Transverse colon (tissue), 4 donors: ENCODE measurements around the gene PCBP3.

Source experiments
- EP300 ChIP-seq: sonication (generic); formaldehyde crosslinking; IDR thresholded peaks from one replicate; pipeline ENCODE4 v1.6.1; 2017; ENCODE audit warnings: antibody characterized with exemption, low read depth
- POLR2A ChIP-seq: fragments of 450-650 bp; IDR thresholded peaks from one replicate; pipeline ENCODE4 v1.6.1; 2016; ENCODE audit warnings: antibody characterized with exemption, mild to moderate bottlenecking, moderate library complexity
- POLR2AphosphoS5 ChIP-seq, 3 donors: sonication (generic); formaldehyde crosslinking; IDR thresholded peaks; one replicate each; pipeline ENCODE4 v1.6.1; 2016; ENCODE audit warnings: antibody characterized with exemption in 3 of 3
- TF ChIP-seq, protein P1 (sequence below), 5 experiments: fragments of 200-600 bp in 3 of 5; fragments of 450-650 bp in 2 of 5; sonication (generic) in 3 of 5; IDR thresholded peaks; 1 replicate in 2 of 5; 2 replicates in 3 of 5; pipeline ENCODE4 v1.5.1; 2016 to 2017; ENCODE audit warnings: antibody characterized with exemption in 5 of 5, inconsistent platforms in 3 of 5, mild to moderate bottlenecking in 2 of 5, moderate library complexity in 1 of 5

DNA sequence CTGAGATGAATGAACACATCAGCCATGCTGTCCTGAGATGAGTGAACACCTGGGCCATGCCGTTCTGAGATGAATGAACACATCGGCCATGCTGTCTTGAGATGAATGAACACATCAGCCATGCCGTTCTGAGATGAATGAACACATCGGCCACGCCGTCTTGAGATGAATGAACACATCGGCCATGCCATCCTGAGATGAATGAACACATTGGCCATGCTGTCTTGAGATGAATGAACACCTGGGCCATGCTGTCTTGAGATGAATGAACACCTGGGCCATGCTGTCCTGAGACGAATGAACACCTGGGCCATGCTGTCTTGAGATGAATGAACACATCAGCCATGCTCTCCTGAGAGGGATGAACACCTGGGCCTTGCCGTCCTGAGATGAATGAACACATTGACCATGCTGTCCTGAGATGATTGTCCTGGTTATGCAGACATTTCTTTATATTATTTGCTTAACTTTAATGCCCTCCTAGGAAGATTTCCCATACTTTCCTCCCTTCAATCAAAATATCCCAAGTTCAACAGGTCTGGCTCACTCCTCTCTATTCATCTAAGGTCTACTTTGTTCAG lies 289.5 kb downstream of the PCBP3 start:
- TF ChIP-seq, protein P1, sequence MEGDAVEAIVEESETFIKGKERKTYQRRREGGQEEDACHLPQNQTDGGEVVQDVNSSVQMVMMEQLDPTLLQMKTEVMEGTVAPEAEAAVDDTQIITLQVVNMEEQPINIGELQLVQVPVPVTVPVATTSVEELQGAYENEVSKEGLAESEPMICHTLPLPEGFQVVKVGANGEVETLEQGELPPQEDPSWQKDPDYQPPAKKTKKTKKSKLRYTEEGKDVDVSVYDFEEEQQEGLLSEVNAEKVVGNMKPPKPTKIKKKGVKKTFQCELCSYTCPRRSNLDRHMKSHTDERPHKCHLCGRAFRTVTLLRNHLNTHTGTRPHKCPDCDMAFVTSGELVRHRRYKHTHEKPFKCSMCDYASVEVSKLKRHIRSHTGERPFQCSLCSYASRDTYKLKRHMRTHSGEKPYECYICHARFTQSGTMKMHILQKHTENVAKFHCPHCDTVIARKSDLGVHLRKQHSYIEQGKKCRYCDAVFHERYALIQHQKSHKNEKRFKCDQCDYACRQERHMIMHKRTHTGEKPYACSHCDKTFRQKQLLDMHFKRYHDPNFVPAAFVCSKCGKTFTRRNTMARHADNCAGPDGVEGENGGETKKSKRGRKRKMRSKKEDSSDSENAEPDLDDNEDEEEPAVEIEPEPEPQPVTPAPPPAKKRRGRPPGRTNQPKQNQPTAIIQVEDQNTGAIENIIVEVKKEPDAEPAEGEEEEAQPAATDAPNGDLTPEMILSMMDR (IDR thresholded peaks at IDR 0.05) = no peak
- TF ChIP-seq EP300 (no peak), POLR2A (no peak), POLR2AphosphoS5 (IDR thresholded peaks at IDR 0.05) (no peak)
